Suppressor macrophage (primary cell): Measurements from ENCODE around the gene STN1.
A peak's percentile ranks its signal among the peaks of the same experiment; 100 is the strongest.

Experiments
- DNase-seq, 4 experiments: peaks; one replicate each; pipeline ENCODE4 v3.0.0-alpha.2; 2020 to 2022

Gene STN1

GRCh38 chr10:103841519-103841918 lies 76.5 kb downstream of the STN1 start:
- no peak for DNase-seq

- DNase-seq, result no peak
Observed at GRCh38 chr10:103840740-103841070, 77.3 kb downstream of the STN1 start.

GRCh38 chr10:103839872-103840739 lies 77.9 kb downstream of the STN1 start:
- DNase-seq, result no peak

- no peak for DNase-seq
Observed at GRCh38 chr10:103839519-103839871, 78.5 kb downstream of the STN1 start.

GRCh38 chr10:103838862-103839518 lies 79.0 kb downstream of the STN1 start:
- DNase-seq, result no peak

- DNase-seq, result no peak
Observed at GRCh38 chr10:103838070-103838395, 80.0 kb downstream of the STN1 start.

GRCh38 chr10:103837370-103838069 lies 80.5 kb downstream of the STN1 start:
- no peak for DNase-seq

GRCh38 chr10:103836861-103837260 lies 81.1 kb downstream of the STN1 start:
- DNase-seq, result no peak

GRCh38 chr10:103836273-103836672 lies 81.7 kb downstream of the STN1 start:
- DNase-seq, result no peak

GRCh38 chr10:103835096-103836050 lies 82.6 kb downstream of the STN1 start:
- peak in 3 of 4 experiments; percentile 45 to 51 (median 46) for DNase-seq

- DNase-seq, result no peak
Observed at GRCh38 chr10:103834436-103835095, 83.4 kb downstream of the STN1 start.

GRCh38 chr10:103833731-103834365 lies 84.1 kb downstream of the STN1 start:
- DNase-seq, result peak; percentile 80 to 89 (median 86)

GRCh38 chr10:103832806-103833205 lies 85.2 kb downstream of the STN1 start:
- DNase-seq, result no peak
